Measurements from ENCODE around the gene OTOP2. TPM values are rescaled to one million over a fixed set of nuclear protein-coding genes. Genes with fewer than 3 reads are reported as not detected.
A peak's percentile ranks its signal among the peaks of the same experiment; 100 is the strongest.

Gene OTOP2
- total and polyA plus RNA-seq, 9 of the 15 experiments (the other 6 are each of a cell fraction or from before 2014, with no cell fraction given), result 0.04 to 0.36 (median 0.14) TPM; not detected in 1

- Histone ChIP-seq H3K9me1 (ENCODE audit: control insufficient read depth, insufficient read depth, low read length) (no peaks in the 10 kb centered on the region), H3K4me3 (no peak overlapping the region), H3K27ac (ENCODE audit: extremely low read depth, low read depth, low read length) (no peak overlapping the region), H3K79me2 (ENCODE audit: control insufficient read depth, insufficient read depth, low read length) (no peaks in the 10 kb centered on the region), H3K27me3 (ENCODE audit: control insufficient read depth in 2 of 2, insufficient read depth in 2 of 2, low read length in 2 of 2) (peaks cover 9 to 25% of the 10 kb centered on the region in 2 experiments; a peak in 4 of 5 replicates), H3K9ac (ENCODE audit: insufficient read depth in 1 of 2, low read depth in 2 of 2, low read length in 2 of 2) (peak overlapping the region in 1 of 2 experiments; percentile 59; a peak in 1 of 4 replicates), H3K4me1 (replicated peaks in 1 of 2; ENCODE audit: control insufficient read depth in 2 of 2, insufficient read depth in 2 of 2, low read length in 2 of 2) (peaks cover 18 to 63% of the 10 kb centered on the region in 2 experiments), H3K36me3 (ENCODE audit: control insufficient read depth, insufficient read depth, low read length) (no peaks in the 10 kb centered on the region), H3K9me3 (replicated peaks; ENCODE audit: control insufficient read depth, insufficient read depth, low read depth, low read length) (no peaks in the 10 kb centered on the region), H2AFZ (ENCODE audit: low read depth, low read length) (no peak overlapping the region), H3K4me2 (ENCODE audit: insufficient read depth, low read length) (no peak overlapping the region), H4K20me1 (replicated peaks; ENCODE audit: control insufficient read depth, insufficient read depth, low read length) (no peaks in the 10 kb centered on the region)
- DNase-seq (ENCODE audit: extremely low read depth in 1 of 4, low spot score in 3 of 4) (no peak), FAIRE-seq (no peak), ATAC-seq (no peak)
- intact Hi-C loops (cut with micrococcal nuclease) (loop anchor here (10.0 kb wide), 1 partner anchor 83 kb away; no protein-coding TSS in a partner anchor), in situ Hi-C loops (cut with MboI) (loop anchor here (5.0 kb wide), 1 partner anchor 36 kb away; no protein-coding TSS in a partner anchor)
- POLR2A ChIA-PET, result interaction anchor here (1.1 to 1.7 kb wide), 3 partner anchors 8 to 40 kb away, joined by 5 to 7 read pairs (median 5); no protein-coding TSS in a partner anchor
- 71% methylated on average over 2 of the region's 2 CpGs for WGBS (ENCODE audit: insufficient coverage, low coverage, missing lambda C conversion rate)
- TF ChIP-seq RBBP5 (IDR thresholded peaks at IDR 0.05; ENCODE audit: borderline replicate concordance, insufficient read depth, low read length, poor library complexity, severe bottlenecking), result peak; percentile 20
- TF ChIP-seq IRF1 (CRISPR knock-in tag; IDR thresholded peaks at IDR 0.05; ENCODE audit: borderline replicate concordance), result no peak
- no TSS peak for BruUV-seq (replicated peaks)
- CTCF ChIA-PET (ENCODE audit: low intra/inter-chr PET ratio), result interaction anchor here (0.5 to 5.8 kb wide), 2 partner anchors 38 to 280 kb away, joined by 3 to 86 read pairs; no protein-coding TSS in a partner anchor
Observed at GRCh38 chr17:74921769-74922168, 2.3 kb upstream of the OTOP2 start.

GRCh38 chr17:74922172-74922571 lies 1.9 kb upstream of the OTOP2 start:
- POLR2A ChIA-PET, result interaction anchor here (0.6 to 1.7 kb wide), 5 partner anchors 8 to 349 kb away, joined by 3 to 7 read pairs (median 5); partner anchors contain the start of gene MIF4GD

More at GRCh38 chr17:74922172-74922571, 1.9 kb upstream of the OTOP2 start:
- H2AFZ ChIP-seq (ENCODE audit: low read depth, low read length), result no peak overlapping the region
- no peaks in the 10 kb centered on the region for H3K79me2 ChIP-seq (ENCODE audit: control insufficient read depth, insufficient read depth, low read length)
- no peaks in the 10 kb centered on the region for H3K9me1 ChIP-seq (ENCODE audit: control insufficient read depth, insufficient read depth, low read length)
- H3K9me3 ChIP-seq (replicated peaks; ENCODE audit: control insufficient read depth, insufficient read depth, low read depth, low read length), result no peaks in the 10 kb centered on the region
- DNase-seq (ENCODE audit: extremely low read depth in 1 of 4, low spot score in 3 of 4), result no peak
- H3K36me3 ChIP-seq (ENCODE audit: control insufficient read depth, insufficient read depth, low read length), result no peaks in the 10 kb centered on the region
- H3K4me3 ChIP-seq, result no peak overlapping the region
- H3K9ac ChIP-seq (ENCODE audit: insufficient read depth in 1 of 2, low read depth in 2 of 2, low read length in 2 of 2), result no peak overlapping the region
- H3K27me3 ChIP-seq (ENCODE audit: control insufficient read depth in 2 of 2, insufficient read depth in 2 of 2, low read length in 2 of 2), result peaks cover 9 to 28% of the 10 kb centered on the region in 2 experiments; a peak in 4 of 5 replicates
- no peak for FAIRE-seq
- no peak overlapping the region for H3K4me2 ChIP-seq (ENCODE audit: insufficient read depth, low read length)
- ATAC-seq, result no peak
- WGBS (ENCODE audit: insufficient coverage, low coverage, missing lambda C conversion rate), result 33% methylated on average over 6 of the region's 6 CpGs
- in situ Hi-C loops (cut with MboI) (loop anchor here (5.0 kb wide), 1 partner anchor 35 kb away; no protein-coding TSS in a partner anchor), intact Hi-C loops (cut with micrococcal nuclease) (loop anchor here (10.0 kb wide), 1 partner anchor 83 kb away; no protein-coding TSS in a partner anchor)
- TF ChIP-seq GTF2A2 (tag; IDR thresholded peaks at IDR 0.05) (no peak), ZBTB7A (IDR thresholded peaks at IDR 0.05; ENCODE audit: borderline replicate concordance, control insufficient read depth, low read depth, low read length) (peak; percentile 13; the same call in 1 of the 2 replicates)
- CTCF ChIA-PET (ENCODE audit: low intra/inter-chr PET ratio), result interaction anchor here (0.5 to 5.8 kb wide), 3 partner anchors 31 to 279 kb away, joined by 3 to 86 read pairs (median 3); no protein-coding TSS in a partner anchor
- H3K4me1 ChIP-seq (replicated peaks in 1 of 2; ENCODE audit: control insufficient read depth in 2 of 2, insufficient read depth in 2 of 2, low read length in 2 of 2), result peaks cover 18 to 61% of the 10 kb centered on the region in 2 experiments
- H4K20me1 ChIP-seq (replicated peaks; ENCODE audit: control insufficient read depth, insufficient read depth, low read length), result no peaks in the 10 kb centered on the region
- H3K27ac ChIP-seq (ENCODE audit: extremely low read depth, low read depth, low read length), result no peak overlapping the region
- BruUV-seq (replicated peaks), result no TSS peak
